SK-N-SH treated with all-trans-retinoic acid at 6 μM for 48 hours (cell line): ENCODE measurements around the gene AKTIP.

ENCODE experiments used
- ATAC-seq: fragments of 200-7000 bp; cut with Tn5 transposase; 3 replicates; pipeline ENCODE4 v1.9.1; 2020; ENCODE audit warnings: mild to moderate bottlenecking, moderate library complexity
- ARNTL ChIP-seq: fragments of 450-650 bp; formaldehyde crosslinking; IDR thresholded peaks from 2 replicates; pipeline ENCODE4 v1.5.0; 2020; ENCODE audit warnings: low read depth, mild to moderate bottlenecking, moderate library complexity, borderline replicate concordance
- BACH2 ChIP-seq: fragments of 250-450 bp; sonication (Bioruptor Pico); IDR thresholded peaks from 2 replicates; pipeline ENCODE4 v1.9.0; 2021; ENCODE audit warnings: mild to moderate bottlenecking, borderline replicate concordance
- CSDC2 ChIP-seq: fragments of 250-450 bp; sonication (Bioruptor Pico); IDR thresholded peaks from 2 replicates; pipeline ENCODE4 v1.5.0; 2020; ENCODE audit warnings: mild to moderate bottlenecking, moderate library complexity
- ESRRG ChIP-seq: fragments of 250-450 bp; sonication (Bioruptor Pico); IDR thresholded peaks from 2 replicates; pipeline ENCODE4 v1.6.1; 2021; ENCODE audit warnings: mild to moderate bottlenecking
- GLIS3 ChIP-seq: fragments of 250-450 bp; sonication (Bioruptor Pico); IDR thresholded peaks from 2 replicates; pipeline ENCODE4 v1.5.0; 2020; ENCODE audit warnings: mild to moderate bottlenecking, moderate library complexity
- ISL1 ChIP-seq: fragments of 250-450 bp; sonication (Bioruptor Pico); IDR thresholded peaks from 2 replicates; pipeline ENCODE4 v2.1.2; 2022; ENCODE audit warnings: mild to moderate bottlenecking, moderate library complexity
- OSR1 ChIP-seq: fragments of 250-450 bp; sonication (Bioruptor Pico); IDR thresholded peaks from 2 replicates; pipeline ENCODE4 v1.8.0; 2022; ENCODE audit warnings: moderate library complexity, mild to moderate bottlenecking, inconsistent platforms
- PPARA ChIP-seq: fragments of 250-450 bp; sonication (Bioruptor Pico); IDR thresholded peaks from 2 replicates; pipeline ENCODE4 v1.5.0; 2020; ENCODE audit warnings: mild to moderate bottlenecking, borderline replicate concordance
- RARB ChIP-seq: fragments of 250-450 bp; sonication (Bioruptor Pico); IDR thresholded peaks from 2 replicates; pipeline ENCODE4 v1.8.0; 2021; ENCODE audit warnings: mild to moderate bottlenecking, moderate library complexity
- SNAI2 ChIP-seq: fragments of 250-450 bp; sonication (Bioruptor Pico); IDR thresholded peaks from 2 replicates; pipeline ENCODE4 v1.5.0; 2020; ENCODE audit warnings: mild to moderate bottlenecking, moderate library complexity
- TCF4 ChIP-seq: fragments of 250-450 bp; sonication (Bioruptor Pico); IDR thresholded peaks from 2 replicates; pipeline ENCODE4 v1.8.0; 2021; ENCODE audit warnings: mild to moderate bottlenecking, moderate library complexity, borderline replicate concordance
- TOX ChIP-seq: fragments of 250-450 bp; sonication (Bioruptor Pico); IDR thresholded peaks from 2 replicates; pipeline ENCODE4 v1.8.0; 2021; ENCODE audit warnings: mild to moderate bottlenecking, moderate library complexity, borderline replicate concordance
- ZC3H10 ChIP-seq: fragments of 250-450 bp; sonication (Bioruptor Pico); IDR thresholded peaks from 2 replicates; pipeline ENCODE4 v1.5.1; 2021; ENCODE audit warnings: mild to moderate bottlenecking, moderate library complexity
- ZFP3 ChIP-seq: fragments of 250-450 bp; sonication (Bioruptor Pico); IDR thresholded peaks from 2 replicates; pipeline ENCODE4 v1.5.0; 2020; ENCODE audit warnings: mild to moderate bottlenecking, moderate library complexity
- ZFP30 ChIP-seq: fragments of 450-650 bp; formaldehyde crosslinking; IDR thresholded peaks from 2 replicates; pipeline ENCODE4 v1.5.0; 2022; ENCODE audit warnings: mild to moderate bottlenecking, moderate library complexity
- ZNF565 ChIP-seq: fragments of 450-650 bp; formaldehyde crosslinking; conservative IDR thresholded peaks from 2 replicates; pipeline ENCODE4 v1.5.0; 2020; ENCODE audit warnings: low read depth, mild to moderate bottlenecking, moderate library complexity
- ZNF70 ChIP-seq: fragments of 450-650 bp; formaldehyde crosslinking; IDR thresholded peaks from 2 replicates; pipeline ENCODE4 v1.5.0; 2020; ENCODE audit warnings: mild to moderate bottlenecking, moderate library complexity
- TF ChIP-seq, protein P1 (sequence below): fragments of 250-450 bp; sonication (Bioruptor Pico); IDR thresholded peaks from 2 replicates; pipeline ENCODE4 v1.5.0; 2020; ENCODE audit warnings: mild to moderate bottlenecking, moderate library complexity
- TF ChIP-seq, protein P2 (sequence below): fragments of 250-450 bp; sonication (Bioruptor Pico); IDR thresholded peaks from 2 replicates; pipeline ENCODE4 v1.8.0; 2021; ENCODE audit warnings: low read depth, mild to moderate bottlenecking, moderate library complexity, borderline replicate concordance
- TF ChIP-seq, protein P3 (sequence below): fragments of 250-450 bp; sonication (Bioruptor Pico); IDR thresholded peaks from 2 replicates; pipeline ENCODE4 v1.5.1; 2020; ENCODE audit warnings: low read depth, mild to moderate bottlenecking, moderate library complexity
- TF ChIP-seq, protein P4 (sequence below): fragments of 250-450 bp; sonication (Bioruptor Pico); IDR thresholded peaks from 2 replicates; pipeline ENCODE4 v1.5.1; 2021; ENCODE audit warnings: mild to moderate bottlenecking, moderate library complexity
- TF ChIP-seq, protein P5 (sequence below): fragments of 250-450 bp; sonication (Bioruptor Pico); IDR thresholded peaks from 2 replicates; pipeline ENCODE4 v1.8.0; 2020; ENCODE audit warnings: mild to moderate bottlenecking, moderate library complexity, borderline replicate concordance

Gene AKTIP

DNA sequence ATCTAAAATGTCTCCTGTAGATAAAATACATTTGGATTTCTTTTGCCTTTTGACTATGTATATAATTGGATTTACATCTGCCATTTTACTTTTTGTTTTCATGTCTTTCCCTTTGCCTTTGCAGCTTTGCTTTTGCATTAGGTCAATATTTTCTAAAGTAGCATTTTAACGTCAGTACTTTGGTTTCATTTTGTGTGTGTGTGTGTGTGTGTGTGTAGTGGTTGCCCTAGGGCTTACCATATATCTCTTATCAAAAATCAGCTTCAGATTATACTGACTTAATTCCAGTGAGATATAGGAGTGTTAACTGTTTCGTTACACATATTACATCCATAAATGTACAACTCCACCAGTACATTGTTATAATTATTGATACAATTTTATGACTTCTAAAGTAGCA is 26.1 kb downstream of the AKTIP start (continued):
- no peak for TF ChIP-seq BACH2 (CRISPR knock-in tag)
- TF ChIP-seq CSDC2 = no peak
- TF ChIP-seq PPARA = no peak
- TF ChIP-seq, protein P1, sequence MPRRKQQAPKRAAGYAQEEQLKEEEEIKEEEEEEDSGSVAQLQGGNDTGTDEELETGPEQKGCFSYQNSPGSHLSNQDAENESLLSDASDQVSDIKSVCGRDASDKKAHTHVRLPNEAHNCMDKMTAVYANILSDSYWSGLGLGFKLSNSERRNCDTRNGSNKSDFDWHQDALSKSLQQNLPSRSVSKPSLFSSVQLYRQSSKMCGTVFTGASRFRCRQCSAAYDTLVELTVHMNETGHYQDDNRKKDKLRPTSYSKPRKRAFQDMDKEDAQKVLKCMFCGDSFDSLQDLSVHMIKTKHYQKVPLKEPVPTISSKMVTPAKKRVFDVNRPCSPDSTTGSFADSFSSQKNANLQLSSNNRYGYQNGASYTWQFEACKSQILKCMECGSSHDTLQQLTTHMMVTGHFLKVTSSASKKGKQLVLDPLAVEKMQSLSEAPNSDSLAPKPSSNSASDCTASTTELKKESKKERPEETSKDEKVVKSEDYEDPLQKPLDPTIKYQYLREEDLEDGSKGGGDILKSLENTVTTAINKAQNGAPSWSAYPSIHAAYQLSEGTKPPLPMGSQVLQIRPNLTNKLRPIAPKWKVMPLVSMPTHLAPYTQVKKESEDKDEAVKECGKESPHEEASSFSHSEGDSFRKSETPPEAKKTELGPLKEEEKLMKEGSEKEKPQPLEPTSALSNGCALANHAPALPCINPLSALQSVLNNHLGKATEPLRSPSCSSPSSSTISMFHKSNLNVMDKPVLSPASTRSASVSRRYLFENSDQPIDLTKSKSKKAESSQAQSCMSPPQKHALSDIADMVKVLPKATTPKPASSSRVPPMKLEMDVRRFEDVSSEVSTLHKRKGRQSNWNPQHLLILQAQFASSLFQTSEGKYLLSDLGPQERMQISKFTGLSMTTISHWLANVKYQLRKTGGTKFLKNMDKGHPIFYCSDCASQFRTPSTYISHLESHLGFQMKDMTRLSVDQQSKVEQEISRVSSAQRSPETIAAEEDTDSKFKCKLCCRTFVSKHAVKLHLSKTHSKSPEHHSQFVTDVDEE (CRISPR knock-in tag) = no peak
- no peak for TF ChIP-seq GLIS3 (CRISPR knock-in tag)
- no peak for TF ChIP-seq SNAI2 (CRISPR knock-in tag)
- no peak for TF ChIP-seq ZFP3 (CRISPR knock-in tag)

DNA sequence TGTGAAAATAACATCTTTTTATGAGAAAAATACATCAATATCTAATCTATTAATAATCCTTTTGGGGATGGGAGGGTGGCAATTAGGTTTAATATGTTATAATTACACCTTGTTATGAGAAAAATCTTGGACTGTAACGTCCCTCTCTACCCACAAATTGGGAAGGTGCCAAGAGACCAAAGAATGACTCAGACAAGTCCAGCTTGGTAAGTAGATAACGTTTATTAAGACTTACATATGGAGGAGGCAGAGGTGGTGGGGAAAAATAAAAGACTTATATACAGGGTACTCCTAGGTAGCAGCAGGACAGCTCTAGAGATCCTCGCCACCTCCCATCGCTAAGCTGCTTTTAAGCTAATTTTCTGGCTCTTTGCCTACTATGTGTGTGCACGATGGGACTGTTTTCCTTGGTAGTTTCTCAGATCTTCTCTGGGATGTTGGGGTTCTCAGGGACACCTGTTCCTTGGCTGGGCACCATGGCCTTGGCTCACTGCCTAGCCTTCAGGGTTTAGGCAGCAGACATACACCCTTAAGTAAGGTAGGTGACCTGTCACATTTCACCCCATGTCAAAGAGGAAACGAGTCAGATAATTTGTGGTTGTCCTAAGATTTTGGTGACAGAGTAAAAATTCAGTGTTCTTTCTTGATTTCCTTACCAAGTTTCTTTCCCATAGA is 37.3 kb downstream of the AKTIP start:
- TF ChIP-seq ARNTL (CRISPR knock-in tag) (no peak), SNAI2 (CRISPR knock-in tag) (no peak), TOX (CRISPR knock-in tag) (no peak), PPARA (no peak), ZNF70 (CRISPR knock-in tag) (no peak), ZFP30 (CRISPR knock-in tag) (no peak), ZC3H10 (no peak), RARB (CRISPR knock-in tag) (no peak), GLIS3 (CRISPR knock-in tag) (no peak), CSDC2 (no peak), ISL1 (CRISPR knock-in tag) (no peak), OSR1 (CRISPR knock-in tag) (no peak)
- TF ChIP-seq, protein P2, sequence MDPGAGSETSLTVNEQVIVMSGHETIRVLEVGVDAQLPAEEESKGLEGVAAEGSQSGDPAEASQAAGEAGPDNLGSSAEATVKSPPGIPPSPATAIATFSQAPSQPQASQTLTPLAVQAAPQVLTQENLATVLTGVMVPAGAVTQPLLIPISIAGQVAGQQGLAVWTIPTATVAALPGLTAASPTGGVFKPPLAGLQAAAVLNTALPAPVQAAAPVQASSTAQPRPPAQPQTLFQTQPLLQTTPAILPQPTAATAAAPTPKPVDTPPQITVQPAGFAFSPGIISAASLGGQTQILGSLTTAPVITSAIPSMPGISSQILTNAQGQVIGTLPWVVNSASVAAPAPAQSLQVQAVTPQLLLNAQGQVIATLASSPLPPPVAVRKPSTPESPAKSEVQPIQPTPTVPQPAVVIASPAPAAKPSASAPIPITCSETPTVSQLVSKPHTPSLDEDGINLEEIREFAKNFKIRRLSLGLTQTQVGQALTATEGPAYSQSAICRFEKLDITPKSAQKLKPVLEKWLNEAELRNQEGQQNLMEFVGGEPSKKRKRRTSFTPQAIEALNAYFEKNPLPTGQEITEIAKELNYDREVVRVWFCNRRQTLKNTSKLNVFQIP (CRISPR knock-in tag) = no peak
- TF ChIP-seq, protein P3, sequence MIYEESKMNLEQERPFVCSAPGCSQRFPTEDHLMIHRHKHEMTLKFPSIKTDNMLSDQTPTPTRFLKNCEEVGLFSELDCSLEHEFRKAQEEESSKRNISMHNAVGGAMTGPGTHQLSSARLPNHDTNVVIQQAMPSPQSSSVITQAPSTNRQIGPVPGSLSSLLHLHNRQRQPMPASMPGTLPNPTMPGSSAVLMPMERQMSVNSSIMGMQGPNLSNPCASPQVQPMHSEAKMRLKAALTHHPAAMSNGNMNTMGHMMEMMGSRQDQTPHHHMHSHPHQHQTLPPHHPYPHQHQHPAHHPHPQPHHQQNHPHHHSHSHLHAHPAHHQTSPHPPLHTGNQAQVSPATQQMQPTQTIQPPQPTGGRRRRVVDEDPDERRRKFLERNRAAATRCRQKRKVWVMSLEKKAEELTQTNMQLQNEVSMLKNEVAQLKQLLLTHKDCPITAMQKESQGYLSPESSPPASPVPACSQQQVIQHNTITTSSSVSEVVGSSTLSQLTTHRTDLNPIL (CRISPR knock-in tag) = no peak
- TF ChIP-seq, protein P4, sequence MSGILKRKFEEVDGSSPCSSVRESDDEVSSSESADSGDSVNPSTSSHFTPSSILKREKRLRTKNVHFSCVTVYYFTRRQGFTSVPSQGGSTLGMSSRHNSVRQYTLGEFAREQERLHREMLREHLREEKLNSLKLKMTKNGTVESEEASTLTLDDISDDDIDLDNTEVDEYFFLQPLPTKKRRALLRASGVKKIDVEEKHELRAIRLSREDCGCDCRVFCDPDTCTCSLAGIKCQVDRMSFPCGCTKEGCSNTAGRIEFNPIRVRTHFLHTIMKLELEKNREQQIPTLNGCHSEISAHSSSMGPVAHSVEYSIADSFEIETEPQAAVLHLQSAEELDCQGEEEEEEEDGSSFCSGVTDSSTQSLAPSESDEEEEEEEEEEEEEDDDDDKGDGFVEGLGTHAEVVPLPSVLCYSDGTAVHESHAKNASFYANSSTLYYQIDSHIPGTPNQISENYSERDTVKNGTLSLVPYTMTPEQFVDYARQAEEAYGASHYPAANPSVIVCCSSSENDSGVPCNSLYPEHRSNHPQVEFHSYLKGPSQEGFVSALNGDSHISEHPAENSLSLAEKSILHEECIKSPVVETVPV (CRISPR knock-in tag) = no peak
- TF ChIP-seq, all 23 proteins: peak for 0
- ATAC-seq = peak; percentile 78

DNA sequence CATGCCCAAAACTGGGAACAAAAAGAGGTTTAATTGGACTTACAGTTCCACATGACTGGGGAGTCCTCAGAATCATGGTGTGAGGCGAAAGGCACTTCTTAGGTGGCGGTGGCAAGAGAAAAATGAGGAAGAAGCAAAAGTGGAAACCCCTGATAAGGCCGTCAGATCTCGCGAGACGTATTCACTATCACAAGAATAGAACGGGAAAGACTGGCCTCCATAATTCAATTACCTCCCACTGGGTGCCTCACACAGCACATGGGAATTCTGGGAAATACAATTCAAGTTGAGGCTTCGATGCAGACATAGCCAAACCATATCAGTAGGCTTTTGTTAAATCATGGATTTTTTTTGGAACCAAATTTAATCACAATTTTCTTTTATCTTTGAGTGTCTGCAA is 44.4 kb downstream of the AKTIP start:
- no peak for ATAC-seq
- no peak for TF ChIP-seq CSDC2
- no peak for TF ChIP-seq ARNTL (CRISPR knock-in tag)
- no peak for TF ChIP-seq ZFP3 (CRISPR knock-in tag)
- TF ChIP-seq, protein P2 (CRISPR knock-in tag) = no peak
- no peak for TF ChIP-seq ZNF565 (CRISPR knock-in tag)
- TF ChIP-seq, protein P4 (CRISPR knock-in tag) = no peak
- TF ChIP-seq TOX (CRISPR knock-in tag) = no peak
- TF ChIP-seq, protein P3 (CRISPR knock-in tag) = no peak
- no peak for TF ChIP-seq ESRRG (CRISPR knock-in tag)
- TF ChIP-seq, protein P5, sequence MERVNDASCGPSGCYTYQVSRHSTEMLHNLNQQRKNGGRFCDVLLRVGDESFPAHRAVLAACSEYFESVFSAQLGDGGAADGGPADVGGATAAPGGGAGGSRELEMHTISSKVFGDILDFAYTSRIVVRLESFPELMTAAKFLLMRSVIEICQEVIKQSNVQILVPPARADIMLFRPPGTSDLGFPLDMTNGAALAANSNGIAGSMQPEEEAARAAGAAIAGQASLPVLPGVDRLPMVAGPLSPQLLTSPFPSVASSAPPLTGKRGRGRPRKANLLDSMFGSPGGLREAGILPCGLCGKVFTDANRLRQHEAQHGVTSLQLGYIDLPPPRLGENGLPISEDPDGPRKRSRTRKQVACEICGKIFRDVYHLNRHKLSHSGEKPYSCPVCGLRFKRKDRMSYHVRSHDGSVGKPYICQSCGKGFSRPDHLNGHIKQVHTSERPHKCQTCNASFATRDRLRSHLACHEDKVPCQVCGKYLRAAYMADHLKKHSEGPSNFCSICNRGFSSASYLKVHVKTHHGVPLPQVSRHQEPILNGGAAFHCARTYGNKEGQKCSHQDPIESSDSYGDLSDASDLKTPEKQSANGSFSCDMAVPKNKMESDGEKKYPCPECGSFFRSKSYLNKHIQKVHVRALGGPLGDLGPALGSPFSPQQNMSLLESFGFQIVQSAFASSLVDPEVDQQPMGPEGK = no peak
- TF ChIP-seq SNAI2 (CRISPR knock-in tag) = no peak
- TF ChIP-seq ISL1 (CRISPR knock-in tag) = no peak
- no peak for TF ChIP-seq ZNF70 (CRISPR knock-in tag)
- no peak for TF ChIP-seq TCF4
- no peak for TF ChIP-seq BACH2 (CRISPR knock-in tag)
- TF ChIP-seq ZC3H10 = no peak
